H4 (cell line): ENCODE data around the gene KCNK1. TPM values are rescaled to one million over a fixed set of nuclear protein-coding genes. Genes with fewer than 3 reads are reported as not detected.

Experiments used
- DNase-seq: peaks from one replicate; pipeline ENCODE4 v3.0.0-alpha.2; 2015; ENCODE audit warnings: low spot score
- total RNA-seq: library from RNA; depleted of rRNA; stranded (reverse); fragments of >200 nt; shearing (Covaris generic); gene quantifications from 2 replicates; pipeline ENCODE4 v1.2.3, GENCODE V29; 2014; rRNA removed

KCNK1 gene
- total RNA-seq = 1.3 and 1.8 TPM in 2 replicates

DNA sequence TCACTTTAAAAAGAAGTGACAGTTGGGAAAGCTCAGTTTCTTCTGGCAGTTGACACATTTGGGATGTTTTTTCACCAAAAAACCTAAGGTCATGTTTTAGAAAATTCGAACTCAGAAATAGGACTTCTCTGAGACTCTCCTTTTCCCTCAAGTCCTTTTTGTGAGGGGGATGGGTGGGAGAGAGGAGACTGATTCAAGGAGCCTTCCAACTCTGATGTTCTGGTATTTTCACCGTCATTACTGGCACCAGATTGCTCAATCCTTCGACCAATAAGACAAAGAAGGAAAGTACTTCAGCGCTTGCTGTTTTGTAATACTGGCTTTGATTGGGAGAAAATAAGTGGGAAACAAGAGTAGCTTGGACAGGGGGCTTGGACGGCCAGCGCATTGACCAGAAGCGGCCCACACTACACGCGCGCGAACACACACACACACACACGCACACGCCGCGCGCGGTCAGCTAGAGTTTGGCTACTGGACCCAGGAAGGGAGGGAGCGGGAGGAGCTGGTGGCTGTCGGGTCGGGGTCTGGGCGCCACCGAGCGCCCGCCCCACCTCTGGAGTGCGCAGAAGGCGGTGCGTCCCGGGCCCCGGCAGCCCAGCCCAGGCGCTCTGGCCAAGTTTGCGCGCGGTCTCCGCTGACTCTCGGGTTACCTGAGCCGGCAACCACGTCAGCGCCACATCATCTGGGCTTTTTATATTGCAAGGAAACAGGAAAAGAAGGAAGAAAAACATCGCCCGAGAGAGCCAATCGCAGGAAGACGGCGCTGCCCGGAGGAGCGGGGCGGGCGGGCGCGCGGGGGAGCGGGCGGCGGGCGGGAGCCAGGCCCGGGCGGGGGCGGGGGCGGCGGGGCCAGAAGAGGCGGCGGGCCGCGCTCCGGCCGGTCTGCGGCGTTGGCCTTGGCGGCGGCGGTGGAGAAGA, at the start of gene KCNK1:
TSS of gene KCNK1 (plus strand) at position 855 of the 921 bp plus-strand sequence. CDS start at position 921, 66 bp downstream.
- DNase-seq = no peak

DNA sequence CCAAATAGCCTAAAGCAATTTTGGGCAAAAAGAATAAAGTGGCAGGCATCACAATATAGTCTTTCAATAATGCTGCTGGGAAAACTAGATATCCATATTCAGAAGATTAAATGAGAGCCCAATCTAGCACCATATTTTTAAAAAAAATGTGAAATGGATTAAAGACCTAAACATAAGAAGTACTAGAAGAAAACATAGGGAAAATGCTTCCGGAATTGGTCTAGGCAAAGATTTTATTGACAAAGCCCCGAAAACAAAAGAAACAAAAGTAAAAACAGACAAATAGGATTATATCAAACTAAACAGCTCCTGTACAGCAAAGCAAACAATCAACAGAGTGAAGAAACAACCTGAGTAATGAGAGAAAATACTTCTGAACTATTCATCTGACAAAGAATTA, 48.6 kb upstream of the KCNK1 start:
- DNase-seq = no peak

DNA sequence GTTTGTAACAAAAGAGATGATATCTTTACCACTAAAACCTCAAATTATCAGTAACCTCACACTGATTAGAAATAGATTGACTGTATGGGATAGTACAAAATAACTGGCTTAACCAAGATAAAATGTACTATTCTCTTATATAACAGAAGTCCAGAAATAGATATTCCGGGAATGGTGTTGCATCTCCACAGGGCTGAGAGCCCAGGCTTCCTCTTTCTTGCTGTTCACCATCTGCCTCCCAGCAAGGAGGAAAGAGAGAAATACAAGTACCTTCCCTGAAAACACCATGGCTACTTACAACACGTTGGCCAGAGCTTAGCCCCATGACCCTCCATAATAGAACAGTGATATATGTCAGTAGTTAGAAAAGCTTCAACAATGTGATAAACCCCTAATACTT, 47.0 kb upstream of the KCNK1 start:
- no peak for DNase-seq

DNA sequence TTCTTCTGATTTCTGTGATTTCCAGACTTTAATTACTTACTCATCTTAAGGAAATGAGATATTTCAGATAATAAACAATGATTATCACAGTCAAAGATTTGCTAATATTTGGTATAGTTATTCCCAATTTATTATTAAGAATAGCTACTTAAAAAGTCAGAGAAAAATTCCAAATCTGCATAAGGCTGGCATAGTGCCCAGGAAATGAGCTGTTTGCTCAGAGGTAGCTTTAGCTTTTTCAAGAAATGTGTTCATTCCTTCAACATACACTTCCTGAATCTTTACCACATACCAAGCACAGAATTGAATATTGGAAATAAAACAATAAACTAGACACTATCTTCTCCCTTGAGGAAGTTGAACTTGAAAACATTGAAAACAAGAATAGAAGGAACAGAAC, 44.3 kb upstream of the KCNK1 start:
- no peak for DNase-seq

DNA sequence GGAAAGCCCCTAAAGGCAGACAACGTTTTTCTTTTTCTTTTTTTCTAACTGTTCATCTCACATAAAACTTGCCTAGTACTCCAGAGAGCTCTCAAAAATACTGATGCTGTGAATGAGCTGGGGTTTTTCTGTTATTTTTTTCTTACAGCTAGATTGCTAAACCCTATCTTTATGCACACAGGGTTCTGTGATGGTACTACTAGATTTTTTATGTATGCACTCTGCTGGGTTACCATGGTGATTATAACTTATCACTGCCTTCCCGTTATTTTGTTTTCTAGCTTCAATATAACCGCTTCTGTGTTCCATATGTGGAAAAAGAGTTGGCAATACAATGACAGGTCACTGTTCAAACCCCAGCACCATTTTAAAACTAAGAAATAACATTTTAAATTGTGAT, 43.7 kb upstream of the KCNK1 start:
- DNase-seq = no peak

DNA sequence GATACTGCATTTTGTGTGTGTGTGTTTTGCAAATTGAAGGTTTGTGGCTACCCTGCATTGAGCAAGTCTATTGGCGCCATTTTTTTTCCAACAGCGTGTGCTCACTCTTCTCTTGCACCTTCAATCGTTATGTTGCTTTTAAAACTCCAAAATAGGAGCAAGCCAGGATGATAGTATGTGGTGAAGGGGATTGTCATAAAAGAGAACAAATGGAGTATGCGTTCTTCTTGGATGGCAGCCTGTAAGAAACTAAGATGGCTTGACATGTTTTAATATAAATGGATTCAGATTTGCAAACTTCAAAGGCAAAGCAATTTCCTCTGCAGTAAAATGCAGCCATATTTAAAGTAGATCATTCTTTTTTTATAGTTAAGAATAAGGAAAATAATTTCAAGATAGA, 43.2 kb upstream of the KCNK1 start:
- DNase-seq = no peak

DNA sequence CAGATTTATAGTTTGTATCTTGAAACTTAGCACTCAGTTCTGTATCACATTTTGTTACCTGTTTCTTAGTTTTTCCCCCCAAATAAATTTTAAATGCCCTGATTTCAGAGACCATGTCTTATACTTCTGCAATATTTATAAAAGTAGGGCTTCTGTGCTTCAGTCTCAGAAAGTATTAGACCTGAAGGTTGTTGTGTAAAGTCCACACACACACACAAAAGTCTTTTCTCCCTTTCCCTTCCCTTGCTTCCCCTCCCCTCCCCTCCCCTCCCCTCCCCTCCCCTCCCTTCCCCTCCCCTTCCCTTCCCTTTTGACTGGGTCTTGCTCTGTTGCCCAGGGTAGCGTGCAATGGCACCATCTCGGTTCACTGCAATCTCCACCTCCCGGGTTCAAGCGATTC, 41.0 kb upstream of the KCNK1 start:
- DNase-seq = no peak

DNA sequence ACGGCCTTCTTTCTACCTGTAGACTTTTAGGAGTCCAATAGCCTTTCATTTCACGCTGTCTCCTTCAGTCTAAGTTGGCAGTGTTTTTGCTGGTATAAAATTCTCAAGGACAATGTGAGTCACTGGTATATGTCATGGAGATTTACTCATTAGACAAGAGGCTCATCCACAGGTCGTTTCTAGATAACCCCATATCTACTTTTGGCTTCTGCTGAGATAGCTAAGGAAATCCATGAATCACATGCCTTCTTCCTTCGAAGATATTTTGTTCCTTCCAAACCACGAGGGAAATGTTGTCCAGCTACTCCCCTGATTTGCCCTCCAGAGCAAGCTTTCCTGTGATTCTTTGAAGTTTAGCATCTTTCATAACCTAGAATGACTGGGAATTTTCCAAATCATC, 38.5 kb upstream of the KCNK1 start:
- no peak for DNase-seq

DNA sequence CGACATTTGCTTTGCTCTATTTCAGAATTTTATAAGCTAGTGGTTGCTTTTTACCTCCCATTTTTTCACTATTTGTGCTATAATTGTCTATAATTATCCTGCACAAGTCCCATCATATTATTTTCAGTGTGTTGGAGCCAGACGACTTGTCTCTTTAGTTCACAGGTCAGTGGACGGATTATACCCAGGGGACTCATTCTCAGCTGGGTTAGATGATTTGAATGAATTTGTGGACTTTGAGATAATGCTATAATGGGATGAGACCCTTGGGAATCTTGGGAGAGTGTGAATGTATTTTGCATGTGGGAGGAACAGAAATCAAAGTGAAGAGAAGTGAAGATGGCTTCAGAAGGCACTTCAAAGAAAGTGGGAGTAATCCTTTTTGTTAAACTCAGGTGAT, 31.5 kb upstream of the KCNK1 start:
- no peak for DNase-seq

DNA sequence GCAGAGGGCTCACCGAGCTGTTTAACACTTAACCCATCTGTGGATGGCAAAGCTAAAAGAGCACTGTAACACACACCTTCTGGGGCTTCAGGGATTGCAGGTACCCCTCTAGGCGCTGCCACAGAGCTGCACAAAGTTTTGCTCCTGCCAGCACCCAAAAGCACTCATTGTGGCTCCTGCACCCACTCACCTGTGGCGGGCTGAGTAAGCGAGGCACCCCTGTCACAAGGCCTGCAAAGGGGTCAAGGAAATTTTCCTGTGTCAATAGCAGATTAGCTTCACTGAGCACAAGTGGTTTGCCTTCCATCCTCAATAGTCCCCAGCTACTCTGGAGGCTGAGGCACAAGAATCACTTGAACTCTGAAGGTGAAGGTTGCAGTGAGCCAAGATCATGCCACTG, 29.5 kb upstream of the KCNK1 start:
- no peak for DNase-seq

DNA sequence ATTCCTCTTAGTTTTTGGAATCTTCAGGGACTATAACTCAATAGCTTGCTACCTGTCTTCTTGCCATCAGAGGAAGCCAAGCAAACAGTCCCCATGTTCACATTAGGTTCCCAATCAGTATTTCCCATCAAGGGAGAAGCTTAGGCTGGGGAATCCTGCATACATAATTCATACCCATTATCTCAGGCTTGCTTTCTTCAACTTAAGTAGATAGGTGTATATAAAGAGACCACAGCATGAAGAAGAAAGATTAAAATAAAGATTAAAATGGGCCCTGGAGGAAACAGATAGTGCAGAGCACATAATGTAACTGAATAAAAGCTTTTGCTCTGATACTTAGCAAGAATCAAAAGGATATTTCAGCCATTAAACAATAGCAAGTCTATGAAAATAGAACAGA, 29.0 kb upstream of the KCNK1 start:
- no peak for DNase-seq

DNA sequence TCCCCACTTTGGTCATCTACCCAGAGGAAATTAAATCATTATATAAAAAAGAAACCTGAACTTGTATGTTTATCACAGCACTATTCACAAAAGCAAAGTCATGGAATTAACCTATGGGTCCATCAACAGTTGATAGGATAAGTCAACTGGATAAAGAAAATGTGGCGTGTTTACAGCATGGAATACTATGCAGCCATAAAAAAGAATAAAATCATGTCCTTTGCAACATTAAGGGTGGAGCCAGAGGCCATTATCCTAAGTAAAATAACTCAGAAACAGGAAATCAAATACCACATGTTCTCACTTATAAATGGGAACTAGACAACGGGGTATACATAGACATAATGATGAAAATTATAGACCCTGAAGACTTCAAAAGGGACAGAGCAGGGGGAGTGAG, 27.6 kb upstream of the KCNK1 start:
- DNase-seq = no peak

DNA sequence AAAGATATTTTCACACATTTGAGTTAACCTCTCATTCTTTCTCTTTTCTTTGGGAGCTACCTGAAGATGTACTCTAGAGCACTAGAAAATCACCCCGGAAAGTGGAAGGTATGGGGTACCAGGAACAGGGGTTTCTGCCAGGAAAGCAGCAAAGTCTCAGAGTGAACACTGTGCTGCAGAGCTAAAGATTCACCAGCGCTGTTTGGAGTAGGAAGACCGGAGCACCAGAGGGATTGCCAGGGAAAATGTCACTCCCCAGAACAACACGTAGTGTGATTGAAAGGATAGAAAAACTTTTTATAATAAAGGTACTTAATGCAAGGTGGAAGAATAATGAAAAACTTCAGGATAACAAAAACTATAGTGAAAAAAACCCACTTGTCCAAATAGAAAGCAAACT, 26.7 kb upstream of the KCNK1 start:
- no peak for DNase-seq

DNA sequence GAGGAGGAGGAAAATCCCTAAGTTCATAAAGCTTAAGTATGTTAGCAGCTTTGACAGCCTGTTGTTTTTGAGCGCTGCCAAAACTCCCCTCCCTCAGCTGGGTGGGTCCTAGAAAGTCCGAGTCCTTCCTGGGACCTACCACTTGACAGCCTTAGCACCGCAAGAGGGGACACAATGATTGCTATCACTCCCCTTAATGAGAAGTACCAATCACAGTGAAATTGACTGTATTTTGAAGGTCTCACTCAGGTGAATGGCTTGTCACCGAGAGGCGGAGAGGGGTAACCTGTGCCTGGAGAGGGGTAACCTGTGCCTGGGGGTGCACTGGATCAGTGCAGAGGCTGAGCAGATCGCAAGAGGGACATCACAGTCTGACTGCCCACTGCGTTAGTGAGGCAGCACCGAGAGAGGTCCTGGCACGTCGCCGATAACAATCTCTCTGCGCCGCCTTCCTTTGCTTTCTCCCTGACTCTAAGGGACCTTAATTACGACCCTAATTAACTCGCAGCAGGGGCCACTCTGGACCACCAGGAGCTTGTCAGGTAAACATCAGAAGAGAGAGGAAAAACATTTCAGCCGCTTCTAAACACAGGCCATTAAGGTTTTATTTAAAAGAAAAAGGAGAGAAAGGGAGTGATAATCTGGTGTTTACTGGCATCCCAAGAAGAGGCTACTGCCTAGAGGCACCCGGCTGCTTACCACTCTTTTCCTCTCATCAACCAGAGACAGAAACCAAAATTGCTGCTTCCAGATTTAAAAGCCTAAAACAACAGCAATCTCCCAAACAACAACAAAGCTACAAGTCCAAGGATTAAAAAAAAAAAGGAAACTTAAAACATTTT, 25.7 kb upstream of the KCNK1 start:
- DNase-seq = no peak

DNA sequence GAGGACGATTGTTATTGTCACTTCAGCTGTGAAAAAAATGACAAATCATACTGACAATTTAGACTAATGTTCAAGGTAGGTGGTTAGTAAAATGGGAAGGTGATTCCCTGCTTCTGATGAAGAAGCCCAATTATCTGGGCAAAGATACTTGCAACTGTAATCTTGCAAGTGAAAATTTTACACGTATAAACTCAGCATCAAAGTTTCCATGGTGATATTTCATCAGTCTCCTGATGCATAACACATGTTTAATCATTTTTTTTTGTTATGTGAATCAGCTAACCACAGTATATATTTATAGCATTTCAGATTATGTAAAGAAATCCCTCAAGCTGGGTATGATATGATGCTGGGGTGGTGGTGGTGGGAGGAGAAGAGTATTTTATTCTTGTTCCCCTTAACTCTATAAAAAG, 16.4 kb upstream of the KCNK1 start:
- no peak for DNase-seq

DNA sequence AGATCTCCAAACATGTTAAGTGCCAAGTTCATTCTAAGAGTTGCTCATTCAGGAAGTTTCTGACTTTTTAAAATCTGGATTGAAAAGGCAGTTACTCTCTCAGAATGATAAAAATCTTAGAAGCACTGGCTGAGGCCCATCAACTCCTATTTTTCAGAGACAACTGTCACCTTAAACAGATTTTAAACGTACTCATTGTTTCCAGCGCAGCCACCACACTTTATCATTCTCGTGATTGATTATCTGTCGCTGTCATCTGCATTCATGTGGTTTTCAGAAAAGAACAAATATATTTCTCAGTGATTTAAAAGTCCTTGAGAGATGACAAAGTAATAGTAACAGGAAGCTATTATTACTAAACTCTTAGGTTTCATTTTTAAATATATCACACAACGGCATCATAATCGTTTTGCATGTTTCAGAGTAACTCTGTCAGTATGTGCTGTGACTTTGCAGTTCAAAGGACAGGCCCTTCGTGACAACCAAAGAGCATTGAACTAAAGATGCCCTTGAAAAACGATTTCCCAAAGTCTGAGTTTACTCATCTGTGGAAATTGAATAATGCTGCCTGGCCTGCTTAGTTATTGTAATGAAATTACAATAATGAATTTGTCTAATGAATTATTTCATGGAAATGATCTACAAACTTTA, 14.9 kb upstream of the KCNK1 start:
- DNase-seq = no peak

DNA sequence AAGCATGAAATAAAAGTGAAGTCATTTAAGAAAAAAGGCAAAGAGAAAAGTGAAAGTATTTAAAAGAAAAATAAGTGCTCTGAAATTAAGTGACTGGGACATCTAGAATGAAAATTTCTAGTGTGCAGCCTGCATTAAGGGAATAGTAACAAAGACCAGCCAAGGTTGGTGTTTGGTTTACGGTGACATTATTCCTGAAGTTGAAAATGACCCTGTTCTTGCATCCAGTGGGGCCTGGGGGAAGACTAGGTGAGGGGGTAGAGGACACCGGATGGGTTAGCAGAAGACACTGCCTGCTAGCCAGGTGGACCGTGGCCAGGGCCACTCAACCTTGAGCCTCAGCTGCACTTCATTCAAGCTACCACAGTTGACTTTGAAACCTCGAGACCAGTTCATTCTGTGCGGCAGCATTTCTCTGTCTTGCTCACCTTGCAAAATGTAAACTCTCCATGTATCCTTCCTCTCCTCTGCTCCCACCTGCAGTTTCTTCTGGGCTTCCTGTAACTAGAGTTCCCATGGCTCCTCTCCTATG, 14.3 kb upstream of the KCNK1 start:
- DNase-seq = no peak

DNA sequence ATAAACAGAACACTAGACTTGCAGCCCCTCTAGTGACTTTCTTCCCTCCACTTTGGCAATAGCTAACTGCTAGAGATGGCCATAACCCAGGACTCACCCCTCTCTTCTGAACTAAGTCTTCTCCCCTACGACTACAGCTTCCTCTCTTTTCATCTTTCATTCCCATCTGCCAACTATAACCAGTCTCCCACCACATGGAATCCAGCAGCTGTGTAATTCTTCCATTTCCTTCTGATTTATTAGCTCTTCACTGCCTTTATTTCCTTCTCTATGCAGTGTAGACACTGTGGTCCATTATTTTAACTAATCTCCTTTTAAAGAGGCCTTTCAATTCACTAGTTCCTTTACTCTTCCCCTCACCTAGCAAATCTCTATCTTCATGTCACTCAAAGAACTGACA, 13.4 kb upstream of the KCNK1 start:
- no peak for DNase-seq

DNA sequence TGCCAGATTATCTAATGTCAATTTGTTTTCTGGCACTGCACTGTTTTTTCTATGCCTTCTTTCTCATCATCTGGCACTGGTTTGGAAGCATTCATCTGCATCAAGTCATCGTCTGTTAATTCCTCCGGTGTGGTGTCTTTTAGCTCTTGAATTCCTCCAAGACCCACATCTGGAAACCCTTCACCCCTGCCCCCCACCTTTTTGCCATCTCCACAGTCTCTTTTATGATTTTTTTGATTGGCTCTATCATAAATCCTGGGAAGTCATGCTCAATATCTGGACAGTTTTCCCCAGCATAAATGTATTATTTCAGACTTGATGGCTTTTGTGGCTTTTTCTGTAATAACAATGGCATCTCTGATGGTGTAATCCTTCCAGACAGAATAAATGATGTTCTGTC, 10.4 kb upstream of the KCNK1 start:
- no peak for DNase-seq

DNA sequence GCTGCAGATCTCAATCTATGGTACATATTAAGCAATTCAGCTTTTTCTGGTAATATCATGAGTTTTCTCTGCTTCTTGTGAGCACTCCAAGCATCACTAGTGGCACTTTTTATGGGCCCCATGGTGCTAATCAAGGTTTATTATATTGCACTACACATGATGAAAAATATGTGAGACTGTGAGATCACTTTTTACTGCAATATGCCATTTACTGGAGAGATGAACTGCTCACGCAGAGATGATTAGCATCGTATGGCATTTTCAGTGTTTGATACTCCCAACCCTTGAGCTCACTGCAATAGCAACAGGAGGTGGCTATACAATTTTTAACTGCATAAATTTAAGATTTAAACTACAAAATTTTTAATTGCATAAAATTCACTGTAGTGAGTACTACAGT, 8.7 kb upstream of the KCNK1 start:
- DNase-seq = no peak

DNA sequence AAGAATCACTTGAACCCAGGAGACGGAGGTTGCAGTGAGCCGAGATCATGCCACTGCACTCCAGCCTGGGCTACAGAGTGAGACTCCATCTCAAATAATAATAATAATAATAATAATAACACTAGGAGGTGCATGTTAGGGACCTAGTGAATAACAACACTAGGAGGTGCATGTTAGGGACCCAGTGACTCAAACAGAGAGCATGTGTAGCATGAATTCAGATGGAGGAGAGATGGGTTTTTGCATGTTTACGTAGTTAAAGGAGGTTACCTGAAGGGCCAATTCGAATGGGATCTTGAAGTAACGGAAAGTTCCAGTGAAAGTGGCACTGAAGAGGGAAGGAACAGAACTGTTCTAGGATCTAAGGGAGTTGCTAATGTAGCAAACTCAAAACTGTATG, 7.1 kb upstream of the KCNK1 start:
- no peak for DNase-seq
